ENCODE results near the gene MUC7.

DNA sequence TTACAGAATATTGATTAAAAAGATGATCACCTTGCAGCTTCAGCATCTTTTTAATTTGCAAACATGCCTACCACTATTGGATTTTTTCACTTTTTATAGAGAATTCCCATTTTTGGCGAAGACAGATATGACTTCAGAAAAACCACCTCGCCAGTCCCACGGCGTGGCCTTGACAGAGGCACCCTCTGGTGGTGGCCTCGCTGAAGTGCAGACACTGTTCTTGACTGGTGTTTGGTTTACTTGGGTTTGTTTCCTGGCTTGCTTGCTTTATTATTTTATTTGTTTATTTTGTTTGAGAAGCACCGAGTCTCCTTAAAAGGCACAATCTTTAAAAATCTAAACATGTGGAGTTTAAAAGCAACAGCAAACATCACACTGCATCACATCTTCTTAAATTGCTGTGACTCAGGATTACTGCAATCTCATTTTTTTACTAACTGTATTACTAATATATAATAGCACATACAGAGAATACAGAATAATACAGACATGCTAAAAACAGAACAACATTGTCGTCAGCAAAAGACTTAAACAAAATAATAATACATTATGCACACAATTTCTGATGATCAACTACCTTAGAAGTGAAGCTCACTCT, 33.3 kb downstream of the MUC7 start:
- TF ChIP-seq SP1 (IDR thresholded peaks at IDR 0.05) (no peak), L3MBTL2 (conservative IDR thresholded peaks at IDR 0.05) (no peak), ZNF384 (IDR thresholded peaks at IDR 0.05) (no peak), CTBP1 (IDR thresholded peaks at IDR 0.05; ENCODE audit: borderline replicate concordance) (no peak)
